GM12873 (cell line): ENCODE measurements around the gene CLNS1A.
A peak's percentile ranks its signal among the peaks of the same experiment; 100 is the strongest.

Experiments used
- CTCF ChIP-seq: IDR thresholded peaks from 2 replicates; pipeline ENCODE4 v1.5.1; 2012; ENCODE audit warnings: low read depth, mild to moderate bottlenecking, moderate library complexity, low read length, control low read depth; ENCODE audit not compliant: insufficient read depth; ENCODE audit errors: missing control alignments

CLNS1A gene

GRCh38 chr11:77647654-77648305 is 10.2 kb upstream of the CLNS1A start:
- no peak for TF ChIP-seq CTCF

GRCh38 chr11:77644887-77645286 is 7.3 kb upstream of the CLNS1A start:
- no peak for TF ChIP-seq CTCF

GRCh38 chr11:77642228-77642627 is 4.6 kb upstream of the CLNS1A start:
- TF ChIP-seq CTCF, result no peak

GRCh38 chr11:77636731-77637344 is 756 bp downstream of the CLNS1A start:
- TF ChIP-seq CTCF, result no peak

GRCh38 chr11:77630157-77630710 is 7.4 kb downstream of the CLNS1A start:
- TF ChIP-seq CTCF, result no peak

GRCh38 chr11:77619576-77620198 is 17.9 kb downstream of the CLNS1A start:
- peak; percentile 69 for TF ChIP-seq CTCF

GRCh38 chr11:77617892-77618291 is 19.7 kb downstream of the CLNS1A start:
- no peak for TF ChIP-seq CTCF
